HepG2 (cell line): Measurements from ENCODE around the gene SLC15A3. TPM values are rescaled to one million over a fixed set of nuclear protein-coding genes. Genes with fewer than 3 reads are reported as not detected.
"Not testable (repeated sequence)": the region's sequence is repeated elsewhere in the genome, so short reads cannot be mapped to it uniquely, and the experiment has no call there.

Source experiments
- ATAC-seq: fragments of 200-7000 bp; cut with Tn5 transposase; 3 replicates; pipeline ENCODE4 v1.9.1; 2020; ENCODE audit warnings: mild to moderate bottlenecking, moderate library complexity
- BruUV-seq: library from RNA; stranded (reverse); fragments of 400-500 nt; replicated peaks from 2 replicates; lab custom pipeline; 2021; lab: Mats Ljungman, UMichigan
- CTCF ChIA-PET: fragments of 300-600 bp; formaldehyde crosslinking; extraction: SDS; loops from one replicate; lab custom pipeline; 2021; ENCODE audit warnings: low total read pairs, inconsistent platforms, low intra/inter-chr PET ratio; lab: Yijun Ruan, JAX
- POLR2A ChIA-PET: fragments of 350-600 bp; sonication (Branson Sonifier 250); formaldehyde crosslinking; loops from one replicate; lab custom pipeline; 2020; ENCODE audit warnings: antibody characterized with exemption, inconsistent platforms; lab: Yijun Ruan, JAX
- DNase-seq: peaks from one replicate; pipeline ENCODE4 v3.0.0-alpha.2; 2015; ENCODE audit warnings: low spot score
- FAIRE-seq: peaks from 3 replicates; lab custom pipeline; 2011; peaks lifted over from hg19 to GRCh38; lab: Jason Lieb, UNC
- H2AFZ ChIP-seq: one replicate; pipeline ENCODE4 v1.6.1; 2011; ENCODE audit warnings: low read length, inconsistent platforms
- H3K27ac ChIP-seq: fragments of 300-600 bp; 3 replicates; pipeline ENCODE4 v1.8.0; 2011; ENCODE audit warnings: mixed run types, mild to moderate bottlenecking, mixed read lengths, low read length, inconsistent platforms; ENCODE audit not compliant: insufficient read depth; ENCODE audit errors: extremely low read length
- H3K27me3 ChIP-seq, 2 experiments: fragments of 200-600 bp in 1 of 2; 2 replicates in 1 of 2; 3 replicates in 1 of 2; pipeline versions ENCODE4 v1.6.0 to v1.8.0; 2011; ENCODE audit warnings: low read length in 2 of 2, mild to moderate bottlenecking in 2 of 2, moderate library complexity in 2 of 2, inconsistent platforms in 1 of 2; ENCODE audit not compliant: insufficient read depth in 2 of 2, control insufficient read depth in 1 of 2
- H3K36me3 ChIP-seq, 2 experiments: fragments of 200-600 bp in 1 of 2; replicated peaks in 1 of 2; 2 replicates in 1 of 2; 3 replicates in 1 of 2; pipeline versions ENCODE4 v1.5.1 to v1.8.0; 2011; ENCODE audit warnings: low read length in 2 of 2, inconsistent platforms in 1 of 2; ENCODE audit not compliant: insufficient read depth in 2 of 2, control insufficient read depth in 1 of 2
- H3K4me1 ChIP-seq: 2 replicates; pipeline ENCODE4 v1.5.1; 2012; ENCODE audit warnings: low read length, inconsistent platforms; ENCODE audit not compliant: insufficient read depth
- H3K4me2 ChIP-seq: 2 replicates; pipeline ENCODE4 v1.6.0; 2011; ENCODE audit warnings: low read depth, low read length, inconsistent platforms
- H3K4me3 ChIP-seq, 3 experiments: fragments of 200-600 bp in 1 of 3; sonication (generic), shearing (Covaris generic) in 1 of 3; replicated peaks in 1 of 3; 2 replicates each; pipeline ENCODE4 v1.5.1; 2011 to 2016; ENCODE audit warnings: low read length in 3 of 3, inconsistent platforms in 2 of 3, low read depth in 2 of 3, mild to moderate bottlenecking in 2 of 3, control low read depth in 1 of 3, mixed read lengths in 1 of 3; ENCODE audit not compliant: insufficient read depth in 1 of 3
- H3K79me2 ChIP-seq: one replicate; pipeline ENCODE4 v1.6.1; 2011; ENCODE audit warnings: low read length, inconsistent platforms; ENCODE audit not compliant: insufficient read depth
- H3K9ac ChIP-seq: 2 replicates; pipeline ENCODE4 v1.6.0; 2011; ENCODE audit warnings: mild to moderate bottlenecking, low read depth, low read length, inconsistent platforms; ENCODE audit not compliant: insufficient read depth
- H3K9me3 ChIP-seq: 2 replicates; pipeline ENCODE4 v1.5.1; 2012; ENCODE audit warnings: mild to moderate bottlenecking, low read length
- H4K20me1 ChIP-seq: 2 replicates; pipeline ENCODE4 v1.6.0; 2011; ENCODE audit warnings: inconsistent platforms, mild to moderate bottlenecking, low read length, moderate library complexity; ENCODE audit not compliant: insufficient read depth
- AGO2 ChIP-seq: fragments of 200-400 bp; formaldehyde crosslinking; optimal IDR thresholded peaks from 2 replicates; pipeline ENCODE3; 2017; ENCODE audit warnings: mild to moderate bottlenecking, low read depth, low read length, moderate library complexity
- ASH2L ChIP-seq: fragments of 300-600, 200-600 bp; sonication (generic); IDR thresholded peaks from 2 replicates; pipeline ENCODE4 v1.7.0; 2017; ENCODE audit warnings: low read depth, mild to moderate bottlenecking, moderate library complexity, mixed read lengths, low read length; ENCODE audit not compliant: insufficient read length
- FOXJ3 ChIP-seq: sonication (generic); formaldehyde crosslinking; IDR thresholded peaks from 2 replicates; pipeline ENCODE4 v1.4.0; 2020; ENCODE audit warnings: missing genetic modification reagents, mild to moderate bottlenecking, borderline replicate concordance
- PAF1 ChIP-seq: IDR thresholded peaks from 2 replicates; pipeline ENCODE4 v1.6.1; 2016; ENCODE audit warnings: missing genetic modification reagents, missing compliant biosample characterization
- ZFP82 ChIP-seq: sonication (generic); formaldehyde crosslinking; IDR thresholded peaks from 2 replicates; pipeline ENCODE4 v1.5.1; 2020; ENCODE audit warnings: mild to moderate bottlenecking, missing genetic modification reagents, borderline replicate concordance
- ZNF225 ChIP-seq: sonication (generic); formaldehyde crosslinking; IDR thresholded peaks from 2 replicates; pipeline ENCODE4 v1.4.0; 2020; ENCODE audit warnings: mild to moderate bottlenecking, missing genetic modification reagents
- ZNF672 ChIP-seq: sonication (generic); formaldehyde crosslinking; IDR thresholded peaks from 2 replicates; pipeline ENCODE4 v1.8.1; 2022; ENCODE audit warnings: missing genetic modification reagents
- ZNF776 ChIP-seq: sonication (generic); formaldehyde crosslinking; IDR thresholded peaks from 2 replicates; pipeline ENCODE4 v1.4.0; 2020; ENCODE audit warnings: mild to moderate bottlenecking, missing genetic modification reagents
- ZNF841 ChIP-seq: sonication (generic); formaldehyde crosslinking; IDR thresholded peaks from 2 replicates; pipeline ENCODE4 v1.8.1; 2023; ENCODE audit warnings: missing genetic modification reagents, borderline replicate concordance
- WGBS: methylation state at CpG from one replicate; pipeline ENCODE4 v1.1.6; 2017; ENCODE audit warnings: low lambda C conversion rate; 5-methylcytosine and 5-hydroxymethylcytosine counted together
- in situ Hi-C: cut with HindIII; loops from 2 replicates; pipeline ENCODE4 v1.10.0; 2017; ENCODE audit warnings: low pct_unique_long_range_greater_than_20kb; ENCODE audit not compliant: extremely low pct_ligation_motif_present
- intact Hi-C: fragments of 100-400 bp; cut with micrococcal nuclease; formaldehyde crosslinking; loops from one replicate; pipeline ENCODE4 v1.10.0; 2022; ENCODE audit not compliant: unreplicated experiment
- polyA plus RNA-seq, 8 experiments: library from polyadenylated mRNA; depleted of rRNA in 3 of 8; stranded (reverse) in 7 of 8; unstranded in 1 of 8; fragments of >200 nt; fragmentation: Illumina TruSeq in 4 of 8; extraction: Trizol in 4 of 8; gene quantifications; 2 replicates each; pipeline versions ENCODE4 v1.2.1 to v1.2.3, GENCODE V29; 2011 to 2016; ENCODE audit warnings: low read depth in 4 of 8, missing spikeins in 1 of 8, mixed read lengths in 1 of 8; ENCODE audit not compliant: insufficient read depth in 1 of 8
- total RNA-seq, 5 experiments: library from RNA; depleted of rRNA; stranded (reverse); fragments of >200 nt; fragmentation: Illumina TruSeq; extraction: Trizol; gene quantifications; 2 replicates each; pipeline ENCODE4 v1.2.3, GENCODE V29; 2016; ENCODE audit warnings: low read depth in 1 of 5

SLC15A3 gene
- total and polyA plus RNA-seq, 2 of the 13 experiments (the other 11 are each of a cell fraction or from before 2014, with no cell fraction given) = 0.45 to 0.77 TPM

GRCh38 chr11:60909680-60910280 is 42.2 kb downstream of the SLC15A3 start:
- BruUV-seq, H3K4me2 ChIP-seq, H3K36me3 ChIP-seq, CTCF ChIA-PET, ATAC-seq, H3K27ac ChIP-seq, DNase-seq, FAIRE-seq, H3K27me3 ChIP-seq, H4K20me1 ChIP-seq, H3K9me3 ChIP-seq, H3K4me3 ChIP-seq, POLR2A ChIA-PET, intact Hi-C loops, H3K9ac ChIP-seq, H2AFZ ChIP-seq, in situ Hi-C loops: not testable (repeated sequence)
- Histone ChIP-seq H3K4me1 (peaks cover 38% of the 10 kb centered on the region), H3K79me2 (peaks cover 12% of the 10 kb centered on the region)
- WGBS = 0% methylated on average over 3 of the region's 3 CpGs

DNA sequence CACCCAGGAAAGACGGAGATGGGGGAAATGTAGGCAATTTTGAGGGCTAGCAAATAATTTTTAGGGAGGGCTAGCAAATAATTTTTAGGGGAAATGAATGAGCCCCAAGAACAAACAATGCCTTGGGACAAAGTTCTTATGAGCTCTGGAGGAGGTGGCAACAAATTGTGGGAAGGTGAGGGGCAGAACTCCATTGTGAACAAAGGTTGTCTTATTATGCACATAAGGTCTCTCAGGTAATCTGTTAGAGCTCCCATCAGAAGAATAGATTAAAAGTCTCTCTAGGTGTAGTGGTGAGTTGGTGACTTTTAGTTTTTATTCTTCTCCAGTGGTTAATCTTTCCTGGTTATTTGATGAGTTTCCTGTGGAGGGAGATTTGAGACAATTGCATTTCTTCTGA is 43.2 kb downstream of the SLC15A3 start:
- POLR2A ChIA-PET = no interaction called here
- Histone ChIP-seq H3K4me3 (no peak overlapping the region), H3K27me3 (no peaks in the 10 kb centered on the region), H3K9me3 (no peaks in the 10 kb centered on the region), H3K79me2 (peaks cover 22% of the 10 kb centered on the region), H4K20me1 (peaks cover 10% of the 10 kb centered on the region; the same call in 1 of the 2 replicates), H3K9ac (no peak overlapping the region), H3K4me1 (peaks cover 38% of the 10 kb centered on the region), H3K27ac (no peak overlapping the region), H3K36me3 (no peaks in the 10 kb centered on the region), H2AFZ (no peak overlapping the region), H3K4me2 (no peak overlapping the region)
- in situ Hi-C loops (no loop called here), intact Hi-C loops (no loop called here)
- CTCF ChIA-PET = no interaction called here
- no peak for DNase-seq
- FAIRE-seq = no peak
- BruUV-seq = no TSS peak
- 32% methylated on average over 1 of the region's 1 CpG for WGBS
- TF ChIP-seq ZFP82 (CRISPR knock-in tag) (no peak), ZNF841 (CRISPR knock-in tag) (no peak), AGO2 (no peak), ASH2L (no peak), ZNF776 (no peak), ZNF672 (CRISPR knock-in tag) (no peak), PAF1 (CRISPR knock-in tag) (no peak), FOXJ3 (CRISPR knock-in tag) (no peak), ZNF225 (CRISPR knock-in tag) (no peak)
- no peak for ATAC-seq
